ENCODE data around the gene RIF1.

DNA sequence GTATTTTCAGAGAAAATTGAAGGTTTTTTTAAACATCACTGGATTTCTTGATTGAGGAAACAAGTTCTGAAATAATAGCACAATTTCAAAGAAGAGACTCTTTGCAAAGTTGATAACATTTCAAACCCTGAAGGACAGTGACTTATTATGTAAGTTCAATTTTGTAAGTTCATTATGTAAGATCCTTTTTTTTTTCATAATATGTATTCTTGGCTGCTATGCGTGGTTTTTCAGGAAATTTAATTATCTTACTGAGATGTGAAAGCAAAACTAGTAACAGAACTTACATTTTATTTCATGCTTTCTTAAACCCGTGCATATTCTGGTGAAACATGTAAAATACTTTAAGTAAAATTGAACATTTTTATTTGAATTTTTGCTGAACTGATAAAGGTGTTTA is 65.4 kb downstream of the RIF1 start:
- TF ChIP-seq POLR2A (IDR thresholded peaks at IDR 0.05), result no peak
- TF ChIP-seq, protein P1, sequence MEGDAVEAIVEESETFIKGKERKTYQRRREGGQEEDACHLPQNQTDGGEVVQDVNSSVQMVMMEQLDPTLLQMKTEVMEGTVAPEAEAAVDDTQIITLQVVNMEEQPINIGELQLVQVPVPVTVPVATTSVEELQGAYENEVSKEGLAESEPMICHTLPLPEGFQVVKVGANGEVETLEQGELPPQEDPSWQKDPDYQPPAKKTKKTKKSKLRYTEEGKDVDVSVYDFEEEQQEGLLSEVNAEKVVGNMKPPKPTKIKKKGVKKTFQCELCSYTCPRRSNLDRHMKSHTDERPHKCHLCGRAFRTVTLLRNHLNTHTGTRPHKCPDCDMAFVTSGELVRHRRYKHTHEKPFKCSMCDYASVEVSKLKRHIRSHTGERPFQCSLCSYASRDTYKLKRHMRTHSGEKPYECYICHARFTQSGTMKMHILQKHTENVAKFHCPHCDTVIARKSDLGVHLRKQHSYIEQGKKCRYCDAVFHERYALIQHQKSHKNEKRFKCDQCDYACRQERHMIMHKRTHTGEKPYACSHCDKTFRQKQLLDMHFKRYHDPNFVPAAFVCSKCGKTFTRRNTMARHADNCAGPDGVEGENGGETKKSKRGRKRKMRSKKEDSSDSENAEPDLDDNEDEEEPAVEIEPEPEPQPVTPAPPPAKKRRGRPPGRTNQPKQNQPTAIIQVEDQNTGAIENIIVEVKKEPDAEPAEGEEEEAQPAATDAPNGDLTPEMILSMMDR (IDR thresholded peaks at IDR 0.05), result no peak

All from body of pancreas (tissue), 4 donors.